Activated T-cell treated with anti-CD3 and anti-CD28 coated beads for 4 hours (primary cell): ENCODE data around the gene MUSTN1.

Experiments
- DNase-seq: peaks from one replicate; pipeline ENCODE4 v3.0.0-alpha.2; 2020

Gene MUSTN1

GRCh38 chr3:52783211-52783555 lies 51.6 kb downstream of the MUSTN1 start:
- no peak for DNase-seq
